PFSK-1 (cell line): Measurements from ENCODE around the gene CCDC177.

Experiments used
- POLR2AphosphoS5 ChIP-seq: IDR thresholded peaks from 2 replicates; pipeline ENCODE4 v1.6.1; 2012; ENCODE audit warnings: low read depth, mild to moderate bottlenecking, control low read depth, low read length, moderate library complexity
- TAF1 ChIP-seq: IDR thresholded peaks from 2 replicates; pipeline ENCODE4 v1.6.1; 2012; ENCODE audit warnings: low read length, control low read depth, borderline replicate concordance; ENCODE audit not compliant: insufficient read depth
- TF ChIP-seq, protein P1 (sequence below), 2 experiments: IDR thresholded peaks; 2 replicates each; pipeline versions ENCODE4 v1.6.1 to v1.8.0; 2011 to 2012; ENCODE audit warnings: low read depth in 2 of 2, low read length in 2 of 2, control low read depth in 1 of 2, inconsistent platforms in 1 of 2, mild to moderate bottlenecking in 1 of 2, moderate library complexity in 1 of 2; ENCODE audit not compliant: insufficient read depth in 1 of 2

- TF ChIP-seq TAF1 (no peak), POLR2AphosphoS5 (no peak)
- TF ChIP-seq, protein P1, sequence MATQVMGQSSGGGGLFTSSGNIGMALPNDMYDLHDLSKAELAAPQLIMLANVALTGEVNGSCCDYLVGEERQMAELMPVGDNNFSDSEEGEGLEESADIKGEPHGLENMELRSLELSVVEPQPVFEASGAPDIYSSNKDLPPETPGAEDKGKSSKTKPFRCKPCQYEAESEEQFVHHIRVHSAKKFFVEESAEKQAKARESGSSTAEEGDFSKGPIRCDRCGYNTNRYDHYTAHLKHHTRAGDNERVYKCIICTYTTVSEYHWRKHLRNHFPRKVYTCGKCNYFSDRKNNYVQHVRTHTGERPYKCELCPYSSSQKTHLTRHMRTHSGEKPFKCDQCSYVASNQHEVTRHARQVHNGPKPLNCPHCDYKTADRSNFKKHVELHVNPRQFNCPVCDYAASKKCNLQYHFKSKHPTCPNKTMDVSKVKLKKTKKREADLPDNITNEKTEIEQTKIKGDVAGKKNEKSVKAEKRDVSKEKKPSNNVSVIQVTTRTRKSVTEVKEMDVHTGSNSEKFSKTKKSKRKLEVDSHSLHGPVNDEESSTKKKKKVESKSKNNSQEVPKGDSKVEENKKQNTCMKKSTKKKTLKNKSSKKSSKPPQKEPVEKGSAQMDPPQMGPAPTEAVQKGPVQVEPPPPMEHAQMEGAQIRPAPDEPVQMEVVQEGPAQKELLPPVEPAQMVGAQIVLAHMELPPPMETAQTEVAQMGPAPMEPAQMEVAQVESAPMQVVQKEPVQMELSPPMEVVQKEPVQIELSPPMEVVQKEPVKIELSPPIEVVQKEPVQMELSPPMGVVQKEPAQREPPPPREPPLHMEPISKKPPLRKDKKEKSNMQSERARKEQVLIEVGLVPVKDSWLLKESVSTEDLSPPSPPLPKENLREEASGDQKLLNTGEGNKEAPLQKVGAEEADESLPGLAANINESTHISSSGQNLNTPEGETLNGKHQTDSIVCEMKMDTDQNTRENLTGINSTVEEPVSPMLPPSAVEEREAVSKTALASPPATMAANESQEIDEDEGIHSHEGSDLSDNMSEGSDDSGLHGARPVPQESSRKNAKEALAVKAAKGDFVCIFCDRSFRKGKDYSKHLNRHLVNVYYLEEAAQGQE (IDR thresholded peaks at IDR 0.05; ENCODE audit: insufficient read depth in 1 of 2, low read depth in 2 of 2, low read length in 2 of 2), result no peak
Observed at GRCh38 chr14:69551511-69551910, 23.2 kb downstream of the CCDC177 start.
